ENCODE data around the gene ZDHHC8. TPM values are rescaled to one million over a fixed set of nuclear protein-coding genes. Genes with fewer than 3 reads are reported as not detected.
A peak's percentile ranks its signal among the peaks of the same experiment; 100 is the strongest.

Gene ZDHHC8
- total RNA-seq, 1 experiment from 2014 or later, result 51.7 TPM

GRCh38 chr22:20096574-20097420 lies 34.8 kb upstream of the ZDHHC8 start:
- no peak overlapping the region for H2BK5ac ChIP-seq (ENCODE audit: insufficient read length, low read length)
- no peaks in the 10 kb centered on the region for H3K9me3 ChIP-seq (ENCODE audit: control insufficient read depth, low read depth, low read length)
- no peaks in the 10 kb centered on the region for H3K27me3 ChIP-seq (ENCODE audit: insufficient read depth, low read length)
- H3K56ac ChIP-seq (ENCODE audit: insufficient read length, low read depth, low read length), result no peak overlapping the region
- H3K4me2 ChIP-seq (ENCODE audit: insufficient read depth, insufficient read length, low read length), result no peak overlapping the region
- H3K4me1 Mint-ChIP-seq, result peaks cover 19 to 22% of the 10 kb centered on the region in 2 experiments
- H4K5ac ChIP-seq (ENCODE audit: insufficient read length, low read depth, low read length), result no peak overlapping the region
- H3K4me1 ChIP-seq (ENCODE audit: insufficient read depth, low read length), result peaks cover 2% of the 10 kb centered on the region; the same call in 1 of the 2 replicates
- H3K79me2 ChIP-seq (ENCODE audit: insufficient read depth, low read length), result no peaks in the 10 kb centered on the region
- H3T11ph ChIP-seq (ENCODE audit: low read length), result no peak overlapping the region
- no peak overlapping the region for H2AFZ ChIP-seq (ENCODE audit: low read length)
- H3K14ac ChIP-seq (ENCODE audit: insufficient read depth, low read length), result no peak overlapping the region
- no peaks in the 10 kb centered on the region for H4K20me1 ChIP-seq (ENCODE audit: control insufficient read depth, insufficient read depth, insufficient read length)
- TF ChIP-seq CTCF (conservative IDR thresholded peaks at IDR 0.05), result no peak
- H3K27ac ChIP-seq (ENCODE audit: insufficient read length, low read depth, low read length), result no peak overlapping the region
- no peaks in the 10 kb centered on the region; the same call in 1 of the 2 replicates for H3K27me3 Mint-ChIP-seq (ENCODE audit: low read depth)
- H3K9ac ChIP-seq (ENCODE audit: extremely low read depth, insufficient read length, low read length), result no peak overlapping the region
- H3K18ac ChIP-seq (ENCODE audit: insufficient read length, low read depth, low read length), result no peak overlapping the region
- peaks cover 2% of the 10 kb centered on the region for H3K79me1 ChIP-seq (ENCODE audit: insufficient read depth, low read depth, low read length, poor library complexity, severe bottlenecking)
- H4K91ac ChIP-seq (ENCODE audit: insufficient read length, low read depth, low read length), result no peak overlapping the region
- H2BK15ac ChIP-seq (ENCODE audit: low read depth, low read length), result no peak overlapping the region
- no peak overlapping the region for H2AK5ac ChIP-seq (ENCODE audit: insufficient read length, low read length)
- no peak overlapping the region for H2BK120ac ChIP-seq (ENCODE audit: low read depth, low read length, poor library complexity, severe bottlenecking)
- no CpG with 5 or more reads among the region's 2 CpGs for WGBS (ENCODE audit: extremely low coverage, insufficient read length, low lambda C conversion rate)
- no peak overlapping the region for H4K8ac ChIP-seq (replicated peaks; ENCODE audit: insufficient read length, low read depth, low read length)
- H3K4ac ChIP-seq (ENCODE audit: low read depth, low read length), result no peak overlapping the region
- no peak overlapping the region for H2BK20ac ChIP-seq (ENCODE audit: low read depth, low read length, poor library complexity, severe bottlenecking)
- no peak overlapping the region for H3K23ac ChIP-seq (ENCODE audit: insufficient read length, low read depth, low read length)
- H3K27ac Mint-ChIP-seq, result 0 out of 7 replicates have a peak overlapping the region, but pooled peaks of 1 of the 3 experiments have one; percentile 27
- no peaks in the 10 kb centered on the region for H3K23me2 ChIP-seq (ENCODE audit: insufficient read length, low read depth, low read length, poor library complexity, severe bottlenecking)
- no peaks in the 10 kb centered on the region for H3K9me3 Mint-ChIP-seq
- no peak overlapping the region for H2BK12ac ChIP-seq (ENCODE audit: insufficient read length, low read depth, low read length)
- no peak overlapping the region for H3K4me3 Mint-ChIP-seq
- H3K36me3 Mint-ChIP-seq (ENCODE audit: insufficient read depth in 1 of 3, low read depth in 3 of 3), result peaks cover 75 to 98% (median 98%) of the 10 kb centered on the region in 3 experiments
- DNase-seq, result no peak
